MG63 (cell line): ENCODE measurements around the gene ALDH2. TPM values are rescaled to one million over a fixed set of nuclear protein-coding genes. Genes with fewer than 3 reads are reported as not detected.

Experiments used
- total RNA-seq: library from RNA; depleted of rRNA; stranded (reverse); fragments of >200 nt; shearing (Covaris generic); gene quantifications from 2 replicates; pipeline ENCODE4 v1.2.3, GENCODE V29; 2014; ENCODE audit warnings: low replicate concordance; rRNA removed

The ALDH2 gene
- total RNA-seq, 1 experiment from 2014 or later = 61.9 TPM

Other genes starting within 250 kb of the ALDH2 start
- 6.9 and 7.1 TPM in 2 replicates for gene ATXN2, start 167.6 kb upstream of the ALDH2 start, total RNA-seq
- 11.0 and 12.4 TPM in 2 replicates for gene BRAP, start 81.0 kb upstream of the ALDH2 start, total RNA-seq
- 7.4 and 17.3 TPM in 2 replicates for gene ACAD10, start 80.9 kb upstream of the ALDH2 start, total RNA-seq
- gene MAPKAPK5, start 75.3 kb downstream of the ALDH2 start, total RNA-seq = 22.5 and 46.4 TPM in 2 replicates
- gene TMEM116, start 246.2 kb downstream of the ALDH2 start, total RNA-seq = 6.7 and 8.2 TPM in 2 replicates
- gene ERP29, start 246.5 kb downstream of the ALDH2 start, total RNA-seq = 98.7 and 123 TPM in 2 replicates